Uterus (tissue), 2 donors: ENCODE results near the gene MAP1LC3C.

Source experiments
- CTCF ChIP-seq, 4 experiments: fragments of 200-600 bp in 2 of 4; fragments of 450-650 bp in 2 of 4; sonication (generic) in 2 of 4; IDR thresholded peaks; one replicate each; pipeline ENCODE4 v1.5.1; 2016 to 2019; ENCODE audit warnings: antibody characterized with exemption in 4 of 4, mild to moderate bottlenecking in 2 of 4, moderate library complexity in 1 of 4
- POLR2A ChIP-seq, 2 donors: fragments of 450-650 bp; IDR thresholded peaks; one replicate each; pipeline ENCODE4 v1.6.1; 2016; ENCODE audit warnings: antibody characterized with exemption in 2 of 2, mild to moderate bottlenecking in 1 of 2, moderate library complexity in 1 of 2

GRCh38 chr1:241947354-241947753, 51.5 kb downstream of the MAP1LC3C start:
- TF ChIP-seq CTCF (IDR thresholded peaks at IDR 0.05) (no peak), POLR2A (IDR thresholded peaks at IDR 0.05) (no peak)
